ENCODE results near the gene PICK1. TPM values are rescaled to one million over a fixed set of nuclear protein-coding genes. Genes with fewer than 3 reads are reported as not detected.

Gene PICK1
- total RNA-seq (2022; extraction: Qiagen RNA extraction) = 11.0 to 14.4 TPM (median 12.7 TPM) in 5 replicates

GRCh38 chr22:38056969-38057891 lies at the start of gene PICK1:
Gene PICK1, plus strand, starts transcription at chr22:38057404. Its CDS starts 406 bp downstream, at chr22:38057810.

DNA sequence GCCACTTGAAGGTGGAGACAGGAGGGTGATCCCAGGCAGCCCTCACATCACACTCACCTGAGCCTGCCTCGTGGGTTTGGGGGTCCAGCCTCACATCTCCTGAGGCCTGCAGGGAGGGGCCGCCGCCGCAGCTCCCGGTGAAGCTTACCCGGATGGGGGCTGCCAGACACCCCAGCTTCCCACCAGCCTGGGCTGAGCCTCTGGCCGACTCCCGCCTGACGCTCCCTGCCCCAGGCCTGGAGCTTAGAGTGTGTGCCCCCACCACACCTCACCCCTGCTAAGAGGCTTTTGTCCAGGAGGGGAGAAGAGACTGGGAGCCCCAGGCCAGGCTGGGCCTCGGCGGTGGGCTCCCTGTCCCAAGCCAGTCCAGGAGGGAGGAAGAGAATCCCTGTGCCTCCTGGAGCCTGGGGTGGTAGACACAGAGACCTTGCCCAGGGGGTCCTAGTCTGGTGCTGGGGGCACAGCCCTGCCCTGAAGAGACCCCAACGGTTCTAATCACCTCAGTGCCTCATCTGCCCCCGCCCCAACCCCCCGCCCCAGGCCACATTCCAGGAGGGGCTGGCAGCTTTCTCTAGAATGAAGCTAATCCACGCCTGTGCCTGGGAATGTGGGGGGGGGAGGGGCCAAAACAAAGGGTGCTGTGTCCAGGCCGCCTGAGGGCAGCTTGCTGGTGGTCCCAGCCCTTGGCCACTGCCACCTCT lies 26.9 kb downstream of the PICK1 start, which contains the start of gene SLC16A8:
SLC16A8 (minus strand) TSS at position 254 of the 701 bp plus-strand sequence. CDS start 1,311 bp downstream, outside the sequence.

GRCh38 chr22:38110008-38110862 lies 53.0 kb downstream of the PICK1 start, which contains the start of gene BAIAP2L2:
Gene BAIAP2L2, minus strand, starts transcription at chr22:38110684. Its CDS starts 159 bp downstream, at chr22:38110525.

Other genes starting within 250 kb of the PICK1 start
- 2.6 to 4.2 TPM (median 3.4 TPM) in 5 replicates for gene GCAT, start 249.5 kb upstream of the PICK1 start, total RNA-seq (2022; extraction: Qiagen RNA extraction)
- not detected in 5 replicates for gene GALR3, start 234.0 kb upstream of the PICK1 start, total RNA-seq (2022; extraction: Qiagen RNA extraction)
- gene ANKRD54, start 213.1 kb upstream of the PICK1 start, total RNA-seq (2022; extraction: Qiagen RNA extraction) = 16.5 to 23.6 TPM (median 22.0 TPM) in 5 replicates
- gene EIF3L, start 208.0 kb upstream of the PICK1 start, total RNA-seq (2022; extraction: Qiagen RNA extraction) = 260 to 305 TPM (median 269 TPM) in 5 replicates
- gene MICALL1, start 151.1 kb upstream of the PICK1 start, total RNA-seq (2022; extraction: Qiagen RNA extraction) = 17.5 to 23.4 TPM (median 20.7 TPM) in 5 replicates
- gene C22orf23, start 103.8 kb upstream of the PICK1 start, total RNA-seq (2022; extraction: Qiagen RNA extraction) = 0.14 to 0.41 TPM (median 0.20 TPM) in 4 of 5 replicates, not detected in the other
- gene POLR2F, start 103.7 kb upstream of the PICK1 start, total RNA-seq (2022; extraction: Qiagen RNA extraction) = 116 to 133 TPM (median 121 TPM) in 5 replicates
- gene SOX10, start 72.8 kb upstream of the PICK1 start, total RNA-seq (2022; extraction: Qiagen RNA extraction) = 0.04 TPM in 1 of 5 replicates, not detected in the others
- gene SLC16A8, start 26.8 kb downstream of the PICK1 start, total RNA-seq (2022; extraction: Qiagen RNA extraction) = not detected in 5 replicates
- gene BAIAP2L2, start 53.3 kb downstream of the PICK1 start, total RNA-seq (2022; extraction: Qiagen RNA extraction) = 4.9 to 8.7 TPM (median 7.9 TPM) in 5 replicates
- 2.5 to 6.0 TPM (median 4.0 TPM) in 5 replicates for gene PLA2G6, start 124.4 kb downstream of the PICK1 start, total RNA-seq (2022; extraction: Qiagen RNA extraction)
- 18.9 to 28.0 TPM (median 22.7 TPM) in 5 replicates for gene MAFF, start 144.6 kb downstream of the PICK1 start, total RNA-seq (2022; extraction: Qiagen RNA extraction)
- 39.6 to 65.7 TPM (median 63.2 TPM) in 5 replicates for gene TMEM184B, start 215.6 kb downstream of the PICK1 start, total RNA-seq (2022; extraction: Qiagen RNA extraction)